Medulla oblongata (tissue), 1 donor: Measurements from ENCODE around the gene PYCARD.
A peak's percentile ranks its signal among the peaks of the same experiment; 100 is the strongest.
"Not testable (repeated sequence)": the region's sequence is repeated elsewhere in the genome, so short reads cannot be mapped to it uniquely, and the experiment has no call there.

ENCODE experiments used
- DNase-seq: peaks from one replicate; pipeline ENCODE4 v3.0.0-alpha.2; 2015; ENCODE audit errors: extremely low spot score

Gene PYCARD

GRCh38 chr16:31202414-31203375 lies at the start of gene PYCARD:
PYCARD (minus strand) TSS chr16:31202760; CDS start chr16:31202690, 70 bp downstream.
- peak; percentile 22 for DNase-seq

- no peak for DNase-seq
Measured at GRCh38 chr16:31251435-31251834, 48.9 kb upstream of the PYCARD start.

DNA sequence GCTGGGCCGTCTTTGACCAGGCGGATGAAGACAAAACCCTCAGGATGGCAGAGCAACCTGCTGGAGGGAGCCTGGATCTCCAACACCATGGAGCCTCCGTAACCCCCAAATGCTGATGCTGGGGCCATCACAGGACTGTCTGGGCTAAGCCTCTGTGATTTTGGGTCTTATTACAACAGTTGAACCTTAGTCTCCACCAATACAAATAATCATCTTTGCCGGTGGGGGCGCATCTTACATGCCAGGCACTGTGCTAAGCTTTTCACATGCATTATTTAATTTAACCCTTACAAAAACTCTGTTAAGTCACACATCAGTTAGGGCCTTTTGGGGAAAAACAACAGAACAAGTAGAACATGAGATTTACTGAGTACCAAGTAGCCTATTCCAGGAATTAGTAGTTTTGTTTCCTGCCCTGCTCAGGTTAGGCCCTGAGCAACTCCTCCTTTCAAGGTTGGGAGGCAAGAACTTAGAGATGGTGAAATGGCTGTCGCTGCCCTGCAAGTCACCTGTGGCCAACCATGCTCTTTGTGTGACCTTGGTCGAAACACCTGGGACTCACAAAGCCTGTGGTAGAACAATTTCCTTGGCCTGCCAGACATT lies 48.3 kb upstream of the PYCARD start:
- DNase-seq, result no peak

GRCh38 chr16:31248344-31248743 lies 45.8 kb upstream of the PYCARD start:
- DNase-seq, result no peak

- DNase-seq, result no peak
Measured at GRCh38 chr16:31246296-31246695, 43.7 kb upstream of the PYCARD start.

GRCh38 chr16:31245598-31245997 lies 43.0 kb upstream of the PYCARD start:
- DNase-seq, result not testable (repeated sequence)

DNA sequence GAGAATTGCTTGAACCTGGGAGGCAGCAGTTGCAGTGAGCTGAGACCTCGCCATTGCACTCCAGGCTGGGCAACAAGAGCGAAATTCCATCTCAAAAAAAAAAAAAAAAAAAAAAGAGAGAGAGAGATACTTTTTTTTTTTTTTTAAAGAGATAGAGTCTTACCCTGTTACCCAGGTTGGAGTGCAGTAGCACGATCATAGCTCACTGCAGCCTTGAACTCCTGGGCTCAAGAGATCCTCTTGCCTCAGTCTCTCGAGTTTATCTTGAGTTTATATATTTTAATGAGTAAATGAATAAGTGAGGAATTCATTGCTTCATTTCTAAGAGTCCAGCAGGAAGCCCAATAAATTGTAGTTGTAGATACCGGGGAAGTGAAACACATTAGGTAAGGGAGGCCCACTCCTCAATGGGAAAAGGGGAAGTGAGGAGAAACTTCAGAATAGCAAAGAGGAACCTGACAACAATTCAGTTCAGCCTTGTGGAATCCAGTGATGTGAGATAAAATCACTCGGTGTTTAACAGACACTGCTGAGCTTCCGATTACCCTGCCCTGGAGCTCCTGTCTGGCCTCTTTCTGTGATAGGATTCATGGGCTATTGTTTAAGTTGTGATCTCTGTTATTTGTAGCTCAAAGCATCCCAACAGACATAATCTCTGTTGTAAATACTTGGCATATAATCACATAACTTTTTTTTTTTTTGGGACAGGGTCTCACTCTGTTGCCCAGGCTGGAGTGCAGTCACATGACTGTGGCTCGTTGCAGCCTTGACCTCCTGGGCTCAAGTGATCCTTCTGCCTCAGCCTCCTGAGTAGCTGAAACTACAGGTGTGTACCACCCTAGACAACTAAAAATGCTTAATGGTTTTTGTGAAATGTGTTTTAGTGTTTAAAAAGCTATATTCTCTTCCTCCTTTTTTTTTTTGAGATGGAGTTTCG lies 41.4 kb upstream of the PYCARD start:
- DNase-seq, result peak; percentile 75

GRCh38 chr16:31242206-31242605 lies 39.6 kb upstream of the PYCARD start:
- peak; percentile 13 for DNase-seq

GRCh38 chr16:31238041-31238440 lies 35.5 kb upstream of the PYCARD start:
- no peak for DNase-seq

GRCh38 chr16:31229501-31229900 lies 26.9 kb upstream of the PYCARD start:
- no peak for DNase-seq

- no peak for DNase-seq
Measured at GRCh38 chr16:31228206-31228605, 25.6 kb upstream of the PYCARD start.

- DNase-seq, result no peak
Measured at GRCh38 chr16:31225193-31225592, 22.6 kb upstream of the PYCARD start.

DNA sequence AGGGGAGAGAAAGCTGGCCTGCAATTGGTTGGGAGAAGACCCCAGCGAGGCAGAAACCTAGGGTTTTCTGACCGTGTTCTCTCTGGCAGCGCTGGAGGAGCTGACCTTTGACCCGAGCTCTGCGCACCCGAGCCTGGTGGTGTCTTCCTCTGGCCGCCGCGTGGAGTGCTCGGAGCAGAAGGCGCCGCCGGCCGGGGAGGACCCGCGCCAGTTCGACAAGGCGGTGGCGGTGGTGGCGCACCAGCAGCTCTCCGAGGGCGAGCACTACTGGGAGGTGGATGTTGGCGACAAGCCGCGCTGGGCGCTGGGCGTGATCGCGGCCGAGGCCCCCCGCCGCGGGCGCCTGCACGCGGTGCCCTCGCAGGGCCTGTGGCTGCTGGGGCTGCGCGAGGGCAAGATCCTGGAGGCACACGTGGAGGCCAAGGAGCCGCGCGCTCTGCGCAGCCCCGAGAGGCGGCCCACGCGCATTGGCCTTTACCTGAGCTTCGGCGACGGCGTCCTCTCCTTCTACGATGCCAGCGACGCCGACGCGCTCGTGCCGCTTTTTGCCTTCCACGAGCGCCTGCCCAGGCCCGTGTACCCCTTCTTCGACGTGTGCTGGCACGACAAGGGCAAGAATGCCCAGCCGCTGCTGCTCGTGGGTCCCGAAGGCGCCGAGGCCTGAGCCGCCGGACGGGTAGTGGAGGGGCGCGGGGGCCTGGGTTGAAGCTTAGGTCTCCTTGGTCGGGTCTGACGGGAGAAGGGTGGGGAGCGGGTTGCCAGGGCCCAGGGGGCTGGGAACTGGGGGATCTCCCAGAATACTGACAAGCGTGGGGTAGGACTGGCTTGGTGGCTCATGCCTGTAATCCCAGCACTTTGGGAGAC lies 21.8 kb upstream of the PYCARD start:
- no peak for DNase-seq

DNA sequence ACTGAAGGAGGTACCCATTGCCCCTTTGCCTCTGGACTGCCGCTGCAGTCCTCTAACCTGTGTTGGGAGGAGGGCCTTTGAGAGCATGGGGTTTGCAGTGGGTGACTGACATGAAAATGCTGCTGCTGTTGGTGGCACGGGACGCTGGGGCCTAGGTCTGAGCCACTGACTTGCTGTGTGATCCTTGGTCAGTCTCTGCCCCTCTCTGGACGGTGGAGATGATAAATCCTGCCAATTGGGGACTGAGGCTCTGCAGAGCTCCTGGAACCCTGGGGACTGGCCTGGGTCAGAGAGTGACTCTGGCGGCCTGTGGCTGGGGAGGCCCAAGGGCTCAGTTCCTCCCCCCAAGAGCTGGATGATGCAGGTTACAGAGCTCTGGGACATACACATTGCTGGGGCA lies 20.5 kb upstream of the PYCARD start:
- DNase-seq, result no peak

- DNase-seq, result no peak
Measured at GRCh38 chr16:31221357-31222160, 19.0 kb upstream of the PYCARD start.

DNA sequence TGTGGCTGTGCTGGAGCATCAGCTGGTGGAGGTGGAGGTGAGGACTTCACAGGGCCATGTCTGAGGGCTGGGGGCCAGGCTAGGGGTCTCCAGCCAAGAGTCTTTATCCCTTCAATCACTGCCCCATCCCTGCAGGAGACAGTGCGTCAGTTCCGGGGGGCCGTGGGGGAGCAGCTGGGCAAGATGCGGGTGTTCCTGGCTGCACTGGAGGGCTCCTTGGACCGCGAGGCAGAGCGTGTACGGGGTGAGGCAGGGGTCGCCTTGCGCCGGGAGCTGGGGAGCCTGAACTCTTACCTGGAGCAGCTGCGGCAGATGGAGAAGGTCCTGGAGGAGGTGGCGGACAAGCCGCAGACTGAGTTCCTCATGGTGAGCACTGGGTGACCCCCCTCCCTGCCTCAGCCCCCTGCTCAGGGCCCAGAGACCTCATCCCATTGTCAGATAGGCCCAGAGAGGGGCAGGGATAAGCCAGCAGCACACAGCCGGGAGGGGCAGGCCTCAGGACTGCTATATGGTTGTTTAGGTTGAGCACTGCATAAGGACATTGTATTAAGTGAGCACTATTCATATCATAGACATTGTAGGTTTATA lies 16.7 kb upstream of the PYCARD start:
- DNase-seq, result no peak

DNA sequence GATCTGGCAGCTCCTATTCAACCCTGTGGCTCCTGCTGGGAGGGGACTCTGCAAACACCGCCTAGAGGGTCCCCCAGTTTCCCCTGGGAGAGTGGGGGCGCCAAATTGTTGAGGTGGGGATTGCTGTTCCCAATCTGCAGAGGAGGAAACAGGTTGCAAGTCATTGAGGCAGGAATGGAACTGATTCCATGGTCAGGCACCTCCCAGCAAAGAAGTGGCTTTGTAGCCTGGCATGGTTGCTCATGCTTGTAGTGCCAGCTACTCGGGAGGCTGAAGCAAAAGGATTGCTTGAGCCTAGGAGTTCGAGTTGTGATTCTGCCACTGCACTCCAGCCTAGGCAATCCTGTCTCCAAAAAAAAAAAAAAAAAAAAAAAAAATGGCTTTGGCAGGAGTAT lies 14.6 kb upstream of the PYCARD start:
- no peak for DNase-seq

- DNase-seq, result no peak
Measured at GRCh38 chr16:31216422-31217135, 14.0 kb upstream of the PYCARD start, which contains the start of gene PYDC1. PYDC1 (minus strand) TSS chr16:31217135; CDS start chr16:31217028, 107 bp downstream.
